Lower leg skin (tissue), 4 donors: Measurements from ENCODE around the gene EDN3. TPM values are rescaled to one million over a fixed set of nuclear protein-coding genes. Genes with fewer than 3 reads are reported as not detected.

Experiments used
- DNase-seq, 2 donors: peaks; one replicate each; pipeline ENCODE4 v3.0.0-alpha.2; 2019; ENCODE audit warnings: low spot score in 2 of 2
- H3K4me3 ChIP-seq: fragments of 200-600 bp; sonication (generic); 2 replicates; pipeline ENCODE4 v1.5.1; 2017; ENCODE audit warnings: mild to moderate bottlenecking, low read depth; ENCODE audit not compliant: poor library complexity, severe bottlenecking
- POLR2A ChIP-seq, 2 donors: fragments of 450-650 bp; IDR thresholded peaks; one replicate each; pipeline ENCODE4 v1.6.1; 2016 to 2017; ENCODE audit warnings: antibody characterized with exemption in 2 of 2, mild to moderate bottlenecking in 1 of 2, moderate library complexity in 1 of 2
- WGBS, 2 donors: methylation state at CpG; one replicate each; pipeline ENCODE4 v1.1.5; 2018; 5-methylcytosine and 5-hydroxymethylcytosine counted together
- intact Hi-C: fragments of 100-400 bp; cut with DNase I; formaldehyde crosslinking; loops from one replicate; pipeline ENCODE4 v1.15.0; 2023; ENCODE audit warnings: low total_unique reads
- total RNA-seq, 4 donors: library from RNA; depleted of rRNA; stranded (reverse); fragments of >200 nt; gene quantifications; one replicate each; pipeline ENCODE4 v1.1.0, GENCODE V29; 2016
- TF ChIP-seq, protein P1 (sequence below), 3 donors: fragments of 450-650 bp; IDR thresholded peaks; one replicate each; pipeline ENCODE4 v1.5.1; 2016; ENCODE audit warnings: antibody characterized with exemption in 3 of 3, mild to moderate bottlenecking in 3 of 3, moderate library complexity in 2 of 3

Gene EDN3
- total RNA-seq, 4 donors from 2014 or later: 0.38 to 11.9 (median 1.0) TPM

DNA sequence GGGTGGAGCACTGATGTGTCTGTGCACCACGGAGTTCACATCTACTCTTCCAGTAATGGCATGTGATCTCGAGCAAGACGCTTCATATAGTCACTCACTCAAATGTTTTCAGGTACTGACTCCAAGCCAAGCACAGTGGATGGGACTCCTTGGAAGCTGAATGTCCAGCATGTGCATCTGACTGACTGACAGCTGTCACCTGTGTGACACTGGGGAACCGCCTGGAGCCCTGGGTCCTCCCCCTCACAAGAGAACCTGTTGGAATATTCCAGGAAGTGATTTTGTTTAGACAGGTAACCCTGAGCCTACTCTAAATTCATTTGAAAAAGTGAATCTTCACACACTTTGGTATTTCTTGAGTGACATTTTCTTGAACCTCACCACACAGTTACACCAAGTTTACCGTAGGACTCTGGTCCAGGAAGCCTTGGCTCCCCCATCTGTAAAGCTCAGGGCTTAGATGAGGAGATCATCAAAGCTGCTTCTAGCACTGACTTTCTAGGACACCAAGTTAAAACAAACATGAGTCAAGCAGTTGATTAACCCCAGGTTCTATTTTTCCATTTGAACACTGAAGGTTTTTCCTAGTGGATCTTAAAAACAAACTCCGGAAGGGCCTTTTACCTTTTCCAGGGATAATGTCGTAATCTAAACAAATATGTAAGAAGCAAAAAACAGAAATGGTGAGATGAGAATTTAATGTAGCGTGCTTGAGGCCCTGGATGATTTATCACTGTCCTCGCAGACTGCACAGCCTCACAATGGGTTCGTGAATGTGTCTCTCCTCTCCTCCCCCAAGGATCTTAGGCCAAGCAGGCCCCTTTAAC, 50.1 kb downstream of the EDN3 start:
- intact Hi-C loops: no loop called here
- H3K4me3 ChIP-seq: no peak overlapping the region
- 76 to 79% methylated on average over 10 of the region's 10 CpGs for WGBS, 2 donors
- TF ChIP-seq, protein P1, sequence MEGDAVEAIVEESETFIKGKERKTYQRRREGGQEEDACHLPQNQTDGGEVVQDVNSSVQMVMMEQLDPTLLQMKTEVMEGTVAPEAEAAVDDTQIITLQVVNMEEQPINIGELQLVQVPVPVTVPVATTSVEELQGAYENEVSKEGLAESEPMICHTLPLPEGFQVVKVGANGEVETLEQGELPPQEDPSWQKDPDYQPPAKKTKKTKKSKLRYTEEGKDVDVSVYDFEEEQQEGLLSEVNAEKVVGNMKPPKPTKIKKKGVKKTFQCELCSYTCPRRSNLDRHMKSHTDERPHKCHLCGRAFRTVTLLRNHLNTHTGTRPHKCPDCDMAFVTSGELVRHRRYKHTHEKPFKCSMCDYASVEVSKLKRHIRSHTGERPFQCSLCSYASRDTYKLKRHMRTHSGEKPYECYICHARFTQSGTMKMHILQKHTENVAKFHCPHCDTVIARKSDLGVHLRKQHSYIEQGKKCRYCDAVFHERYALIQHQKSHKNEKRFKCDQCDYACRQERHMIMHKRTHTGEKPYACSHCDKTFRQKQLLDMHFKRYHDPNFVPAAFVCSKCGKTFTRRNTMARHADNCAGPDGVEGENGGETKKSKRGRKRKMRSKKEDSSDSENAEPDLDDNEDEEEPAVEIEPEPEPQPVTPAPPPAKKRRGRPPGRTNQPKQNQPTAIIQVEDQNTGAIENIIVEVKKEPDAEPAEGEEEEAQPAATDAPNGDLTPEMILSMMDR (IDR thresholded peaks at IDR 0.05): no peak
- no peak for TF ChIP-seq POLR2A (IDR thresholded peaks at IDR 0.05)
- no peak for DNase-seq

- WGBS, 2 donors: 81 to 84% methylated on average over 10 of the region's 10 CpGs
- H3K4me3 ChIP-seq: no peak overlapping the region
- TF ChIP-seq, protein P1 (IDR thresholded peaks at IDR 0.05): no peak
- no peak for TF ChIP-seq POLR2A (IDR thresholded peaks at IDR 0.05)
- DNase-seq: no peak
- intact Hi-C loops: no loop called here
Observed at GRCh38 chr20:59351157-59352040, 51.0 kb downstream of the EDN3 start.

DNA sequence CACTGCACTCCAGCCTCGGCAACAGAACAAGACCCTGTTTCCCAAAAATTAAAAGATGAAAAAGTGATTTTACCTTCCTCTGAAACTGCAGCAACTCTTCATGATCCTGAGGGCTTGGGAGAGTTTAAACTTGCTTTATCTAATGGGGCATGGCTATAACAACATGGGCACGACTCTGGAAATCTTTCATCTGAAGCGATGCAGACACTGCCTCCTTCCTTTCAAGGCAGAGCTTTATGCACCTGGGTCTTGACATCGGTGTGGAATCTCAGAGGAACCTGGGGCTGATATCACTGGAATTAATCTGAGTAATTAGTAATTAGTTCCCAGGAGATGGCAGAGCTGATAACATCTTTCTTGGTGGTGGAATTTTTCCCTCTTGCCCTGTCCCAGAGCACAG, 52.1 kb downstream of the EDN3 start:
- TF ChIP-seq, protein P1 (IDR thresholded peaks at IDR 0.05): no peak
- TF ChIP-seq POLR2A (IDR thresholded peaks at IDR 0.05): no peak
- DNase-seq: no peak
- 64 to 76% methylated on average over 4 of the region's 4 CpGs for WGBS, 2 donors
- intact Hi-C loops: no loop called here
- H3K4me3 ChIP-seq: no peak overlapping the region

DNA sequence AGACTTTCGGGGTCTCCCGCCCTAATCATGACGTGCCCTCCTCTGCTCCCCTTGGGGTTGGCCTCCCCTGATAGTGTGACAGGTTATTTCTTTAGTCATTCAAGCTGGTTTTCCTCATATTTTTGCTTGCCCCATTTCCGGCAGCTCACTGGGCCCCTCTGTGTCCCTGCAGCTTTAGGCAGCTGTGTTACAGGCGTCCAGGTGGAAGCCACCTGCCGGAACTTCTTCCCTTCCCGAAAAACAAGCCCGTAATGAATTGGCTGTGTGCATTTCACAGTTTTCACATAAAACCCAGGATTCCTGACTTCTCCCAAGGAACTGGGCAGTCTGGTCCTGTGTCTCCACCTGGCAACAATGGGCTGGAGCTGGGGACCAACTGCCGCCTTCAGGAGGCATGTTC, 52.6 kb downstream of the EDN3 start:
- intact Hi-C loops: no loop called here
- no peak for TF ChIP-seq POLR2A (IDR thresholded peaks at IDR 0.05)
- TF ChIP-seq, protein P1 (IDR thresholded peaks at IDR 0.05): no peak
- DNase-seq: no peak
- 78 to 80% methylated on average over 9 of the region's 9 CpGs for WGBS, 2 donors
- H3K4me3 ChIP-seq: no peak overlapping the region

DNA sequence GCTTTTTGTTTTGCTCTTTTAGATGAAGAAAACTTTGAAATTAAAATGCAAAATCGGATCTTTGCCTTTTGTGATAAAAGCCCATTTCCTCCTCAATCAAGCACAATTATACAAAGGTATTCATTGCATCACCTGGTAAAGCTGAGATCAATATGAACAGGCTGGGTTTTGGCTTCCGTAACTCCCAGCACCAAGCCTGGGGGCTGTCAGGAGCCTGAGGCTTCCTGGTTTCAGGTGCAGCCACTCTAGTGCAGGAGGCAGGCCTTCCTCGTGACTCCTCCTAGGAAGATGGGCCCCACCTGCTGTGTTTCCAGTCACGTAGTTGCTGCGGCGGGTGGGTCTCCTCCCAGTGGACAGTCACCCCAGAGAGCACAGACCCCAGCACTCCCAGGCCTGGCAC, 54.0 kb downstream of the EDN3 start:
- intact Hi-C loops: no loop called here
- 76 to 93% methylated on average over 6 of the region's 6 CpGs for WGBS, 2 donors
- H3K4me3 ChIP-seq: no peak overlapping the region
- TF ChIP-seq, protein P1 (IDR thresholded peaks at IDR 0.05): no peak
- no peak for TF ChIP-seq POLR2A (IDR thresholded peaks at IDR 0.05)
- DNase-seq: no peak
